Transverse colon (tissue), 4 donors: ENCODE measurements around the gene TIMM22. TPM values are rescaled to one million over a fixed set of nuclear protein-coding genes. Genes with fewer than 3 reads are reported as not detected.

Source experiments
- DNase-seq: peaks from one replicate; pipeline ENCODE4 v3.0.0-alpha.2; 2019
- H3K27ac ChIP-seq, 4 donors: fragments of 200-600 bp; sonication (generic); 2 replicates each; pipeline ENCODE4 v1.5.1; 2016 to 2018; ENCODE audit warnings: inconsistent platforms in 4 of 4
- H3K27me3 ChIP-seq: fragments of 200-600 bp; sonication (generic); 2 replicates; pipeline ENCODE4 v1.5.1; 2017; ENCODE audit warnings: inconsistent platforms
- H3K36me3 ChIP-seq, 4 donors: fragments of 200-600 bp; sonication (generic); 2 replicates each; pipeline ENCODE4 v1.5.1; 2017 to 2019; ENCODE audit warnings: inconsistent platforms in 4 of 4
- H3K4me1 ChIP-seq, 4 donors: fragments of 200-600 bp; sonication (generic); 2 replicates each; pipeline ENCODE4 v1.5.1; 2017 to 2020; ENCODE audit warnings: inconsistent platforms in 4 of 4
- H3K4me3 ChIP-seq, 4 donors: fragments of 200-600 bp; sonication (generic); 1 replicate in 1 of 4; 2 replicates in 3 of 4; pipeline versions ENCODE4 v1.5.1 to v1.6.1; 2017 to 2019; ENCODE audit warnings: inconsistent platforms in 4 of 4
- H3K9me3 ChIP-seq, 2 donors: fragments of 200-600 bp; sonication (generic); 2 replicates each; pipeline ENCODE4 v1.5.1; 2017 to 2019; ENCODE audit warnings: inconsistent platforms in 2 of 2
- CTCF ChIP-seq, 5 experiments: fragments of 200-600 bp in 3 of 5; fragments of 450-650 bp in 2 of 5; sonication (generic) in 3 of 5; IDR thresholded peaks; 1 replicate in 2 of 5; 2 replicates in 3 of 5; pipeline ENCODE4 v1.5.1; 2016 to 2017; ENCODE audit warnings: antibody characterized with exemption in 5 of 5, inconsistent platforms in 3 of 5, mild to moderate bottlenecking in 2 of 5, moderate library complexity in 1 of 5
- EP300 ChIP-seq: sonication (generic); formaldehyde crosslinking; IDR thresholded peaks from one replicate; pipeline ENCODE4 v1.6.1; 2017; ENCODE audit warnings: antibody characterized with exemption, low read depth
- POLR2A ChIP-seq: fragments of 450-650 bp; IDR thresholded peaks from one replicate; pipeline ENCODE4 v1.6.1; 2016; ENCODE audit warnings: antibody characterized with exemption, mild to moderate bottlenecking, moderate library complexity
- POLR2AphosphoS5 ChIP-seq, 3 donors: sonication (generic); formaldehyde crosslinking; IDR thresholded peaks; one replicate each; pipeline ENCODE4 v1.6.1; 2016; ENCODE audit warnings: antibody characterized with exemption in 3 of 3
- WGBS, 2 donors: methylation state at CpG; one replicate each; pipeline ENCODE4 v1.1.5; 2018; ENCODE audit warnings: low coverage in 1 of 2; 5-methylcytosine and 5-hydroxymethylcytosine counted together
- in situ Hi-C, 4 donors: fragments of 200-750 bp; cut with MboI; loops; one replicate each; pipeline versions ENCODE4 v1.15.0 to v1.15.1; 2017; ENCODE audit warnings: low sequenced_read_pairs in 3 of 4, low pct_ligation_motif_present in 1 of 4, low pct_unique_long_range_greater_than_20kb in 1 of 4
- intact Hi-C: fragments of 100-400 bp; cut with DNase I; formaldehyde crosslinking; loops from one replicate; pipeline ENCODE4 v1.15.1; 2023; ENCODE audit warnings: low total_unique reads
- total RNA-seq, 4 donors: library from RNA; depleted of rRNA; stranded (reverse); fragments of >200 nt; gene quantifications; one replicate each; pipeline ENCODE4 v1.1.0, GENCODE V29; 2016

Gene TIMM22
- total RNA-seq, 4 donors from 2014 or later: 10.5 to 17.6 (median 12.1) TPM

- H3K9me3 ChIP-seq: no peaks in the 10 kb centered on the region
- H3K4me3 ChIP-seq: no peak overlapping the region
- TF ChIP-seq POLR2AphosphoS5 (IDR thresholded peaks at IDR 0.05) (no peak), EP300 (no peak), POLR2A (no peak), CTCF (IDR thresholded peaks at IDR 0.05) (no peak)
- intact Hi-C loops (no loop called here), in situ Hi-C loops (no loop called here)
- no peak for DNase-seq
- H3K36me3 ChIP-seq: no peaks in the 10 kb centered on the region
- peaks cover 0 to 5% (median 2%) of the 10 kb centered on the region in 4 donors for H3K4me1 ChIP-seq
- peak overlapping the region; percentile 29 to 82 (median 54) for H3K27ac ChIP-seq
- WGBS, 2 donors: 74 to 80% methylated on average over 2 to 11 of the region's 11 CpGs
- peaks cover 4% of the 10 kb centered on the region for H3K27me3 ChIP-seq
Measured at GRCh38 chr17:962670-963069, 34.3 kb upstream of the TIMM22 start.

GRCh38 chr17:964876-965275, 32.1 kb upstream of the TIMM22 start:
- peaks cover 0 to 15% (median 2%) of the 10 kb centered on the region in 4 donors for H3K4me1 ChIP-seq
- WGBS, 2 donors: 73 to 95% methylated on average over 3 to 14 of the region's 14 CpGs
- intact Hi-C loops (no loop called here), in situ Hi-C loops (no loop called here)
- H3K36me3 ChIP-seq: no peaks in the 10 kb centered on the region
- H3K9me3 ChIP-seq: no peaks in the 10 kb centered on the region
- H3K27me3 ChIP-seq: peaks cover 19% of the 10 kb centered on the region
- TF ChIP-seq POLR2A (no peak), EP300 (no peak), CTCF (IDR thresholded peaks at IDR 0.05) (no peak), POLR2AphosphoS5 (IDR thresholded peaks at IDR 0.05) (no peak)
- no peak for DNase-seq
- H3K4me3 ChIP-seq: no peak overlapping the region
- H3K27ac ChIP-seq: peak overlapping the region; percentile 38 to 82 (median 60)

GRCh38 chr17:965311-965989, 31.5 kb upstream of the TIMM22 start:
- H3K36me3 ChIP-seq: no peaks in the 10 kb centered on the region
- no peak for DNase-seq
- peaks cover 24% of the 10 kb centered on the region for H3K27me3 ChIP-seq
- intact Hi-C loops: no loop called here
- in situ Hi-C loops: no loop called here
- H3K27ac ChIP-seq: peak overlapping the region; percentile 38 to 82 (median 60)
- H3K4me1 ChIP-seq: peaks cover 0 to 17% (median 2%) of the 10 kb centered on the region in 4 donors
- H3K9me3 ChIP-seq: no peaks in the 10 kb centered on the region
- 61% methylated on average over 12 of the region's 12 CpGs; no CpG with 5 or more reads in 1 of the 2 donors for WGBS, 2 donors
- no peak overlapping the region for H3K4me3 ChIP-seq
- TF ChIP-seq POLR2A: no peak
- TF ChIP-seq POLR2AphosphoS5 (IDR thresholded peaks at IDR 0.05): no peak
- no peak for TF ChIP-seq EP300
- no peak for TF ChIP-seq CTCF (IDR thresholded peaks at IDR 0.05)

- H3K4me3 ChIP-seq: no peak overlapping the region
- no peaks in the 10 kb centered on the region for H3K9me3 ChIP-seq
- peaks cover 27% of the 10 kb centered on the region for H3K27me3 ChIP-seq
- peak overlapping the region; percentile 2 to 82 (median 44) for H3K27ac ChIP-seq
- in situ Hi-C loops (no loop called here), intact Hi-C loops (no loop called here)
- TF ChIP-seq POLR2AphosphoS5 (IDR thresholded peaks at IDR 0.05) (no peak), EP300 (no peak), POLR2A (no peak), CTCF (IDR thresholded peaks at IDR 0.05) (no peak)
- H3K36me3 ChIP-seq: no peaks in the 10 kb centered on the region
- no peak for DNase-seq
- 86% methylated on average over 9 of the region's 9 CpGs; no CpG with 5 or more reads in 1 of the 2 donors for WGBS, 2 donors
- peaks cover 0 to 20% (median 2%) of the 10 kb centered on the region in 4 donors for H3K4me1 ChIP-seq
Measured at GRCh38 chr17:967122-967521, 29.8 kb upstream of the TIMM22 start.
